ENCODE data around the gene UBA3. TPM values are rescaled to one million over a fixed set of nuclear protein-coding genes. Genes with fewer than 3 reads are reported as not detected.

Gene UBA3
- total and polyA plus RNA-seq, 2 of the 13 experiments (the other 11 are each of a cell fraction or from before 2014, with no cell fraction given), result 40.7 to 49.0 TPM

DNA sequence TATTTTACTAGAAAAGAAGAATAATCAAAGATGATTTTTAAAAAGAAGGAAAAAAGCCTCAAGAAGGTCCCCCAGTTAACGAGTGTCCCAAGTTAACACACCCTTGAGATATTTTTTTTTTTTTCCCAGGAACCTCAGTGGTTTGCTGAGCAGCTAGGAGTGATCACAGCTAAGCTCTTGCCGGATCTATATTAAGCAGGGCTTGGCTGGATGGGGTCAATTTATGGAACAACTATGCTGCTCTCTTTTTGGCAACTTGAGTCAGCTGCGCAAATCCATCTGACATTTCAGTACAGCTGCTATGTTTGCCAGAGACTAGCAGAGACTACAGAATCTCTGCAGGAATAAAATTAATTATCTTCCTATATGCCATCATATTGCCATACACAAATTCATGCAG is 42.2 kb upstream of the UBA3 start, which contains the start of gene LMOD3:
TSS of gene LMOD3 (minus strand) at position 193 of the 400 bp plus-strand sequence. CDS start 209 bp downstream, outside the sequence.
- no peaks in the 10 kb centered on the region for H3K36me3 ChIP-seq (replicated peaks in 1 of 2; ENCODE audit: control insufficient read depth in 1 of 2, insufficient read depth in 2 of 2, low read length in 2 of 2)
- in situ Hi-C loops (cut with HindIII; ENCODE audit: extremely low pct_ligation_motif_present, low pct_unique_long_range_greater_than_20kb) (loop anchor here (25.0 kb wide), 1 partner anchor 540 kb away; no protein-coding TSS in a partner anchor), intact Hi-C loops (cut with micrococcal nuclease; ENCODE audit: unreplicated experiment) (loop anchor here (5.0 kb wide), 1 partner anchor 290 kb away; no protein-coding TSS in a partner anchor)
- no peaks in the 10 kb centered on the region for H3K27me3 ChIP-seq (ENCODE audit: control insufficient read depth in 1 of 2, insufficient read depth in 2 of 2, low read length in 2 of 2)
- FAIRE-seq (no peak), DNase-seq (ENCODE audit: low spot score) (no peak), ATAC-seq (no peak)
- CTCF ChIA-PET (ENCODE audit: low intra/inter-chr PET ratio, low total read pairs), result interaction anchor here (2.4 kb wide), 1 partner anchor 184 kb away, joined by 18 read pairs; no protein-coding TSS in a partner anchor
- H2AFZ ChIP-seq (ENCODE audit: low read length), result no peak within 1 kb of the TSS
- 0 out of 2 replicates have a peak within 1 kb of the TSS, but pooled peaks have one; percentile 19 for H3K4me2 ChIP-seq (ENCODE audit: low read depth, low read length)
- H3K4me1 ChIP-seq (ENCODE audit: insufficient read depth, low read length), result no peaks in the 10 kb centered on the region
- POLR2A ChIA-PET, result no interaction called here
- H4K20me1 ChIP-seq (ENCODE audit: insufficient read depth, low read length), result no peaks in the 10 kb centered on the region
- H3K79me2 ChIP-seq (ENCODE audit: insufficient read depth, low read length), result no peaks in the 10 kb centered on the region
- H3K4me3 ChIP-seq (replicated peaks in 1 of 3; ENCODE audit: insufficient read depth in 1 of 3, low read depth in 2 of 3, low read length in 3 of 3), result no peak within 1 kb of the TSS; a peak in 1 of 6 replicates
- no peak for TF ChIP-seq CBFB (CRISPR knock-in tag; IDR thresholded peaks at IDR 0.05)
- TF ChIP-seq, protein P1, sequence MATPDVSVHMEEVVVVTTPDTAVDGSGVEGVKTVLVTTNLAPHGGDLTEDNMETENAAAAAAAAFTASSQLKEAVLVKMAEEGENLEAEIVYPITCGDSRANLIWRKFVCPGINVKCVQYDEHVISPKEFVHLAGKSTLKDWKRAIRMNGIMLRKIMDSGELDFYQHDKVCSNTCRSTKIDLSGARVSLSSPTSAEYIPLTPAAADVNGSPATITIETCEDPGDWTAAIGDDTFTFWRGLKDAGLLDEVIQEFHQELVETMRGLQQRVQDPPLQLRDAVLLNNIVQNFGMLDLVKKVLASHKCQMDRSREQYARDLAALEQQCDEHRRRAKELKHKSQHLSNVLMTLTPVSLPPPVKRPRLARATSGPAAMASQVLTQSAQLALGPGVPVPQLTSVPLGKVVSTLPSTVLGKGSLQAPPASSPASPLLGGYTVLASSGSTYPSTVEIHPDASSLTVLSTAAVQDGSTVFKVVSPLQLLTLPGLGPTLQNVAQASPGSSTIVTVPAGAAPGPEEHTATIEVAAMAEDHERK (CRISPR knock-in tag; IDR thresholded peaks at IDR 0.05; ENCODE audit: low read depth), result no peak
- TF ChIP-seq, protein P2, sequence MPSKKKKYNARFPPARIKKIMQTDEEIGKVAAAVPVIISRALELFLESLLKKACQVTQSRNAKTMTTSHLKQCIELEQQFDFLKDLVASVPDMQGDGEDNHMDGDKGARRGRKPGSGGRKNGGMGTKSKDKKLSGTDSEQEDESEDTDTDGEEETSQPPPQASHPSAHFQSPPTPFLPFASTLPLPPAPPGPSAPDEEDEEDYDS (CRISPR knock-in tag; IDR thresholded peaks at IDR 0.05), result no peak
- no peak for TF ChIP-seq ZNF724P (CRISPR knock-in tag; IDR thresholded peaks at IDR 0.05; ENCODE audit: borderline replicate concordance)
- TF ChIP-seq, protein P3, sequence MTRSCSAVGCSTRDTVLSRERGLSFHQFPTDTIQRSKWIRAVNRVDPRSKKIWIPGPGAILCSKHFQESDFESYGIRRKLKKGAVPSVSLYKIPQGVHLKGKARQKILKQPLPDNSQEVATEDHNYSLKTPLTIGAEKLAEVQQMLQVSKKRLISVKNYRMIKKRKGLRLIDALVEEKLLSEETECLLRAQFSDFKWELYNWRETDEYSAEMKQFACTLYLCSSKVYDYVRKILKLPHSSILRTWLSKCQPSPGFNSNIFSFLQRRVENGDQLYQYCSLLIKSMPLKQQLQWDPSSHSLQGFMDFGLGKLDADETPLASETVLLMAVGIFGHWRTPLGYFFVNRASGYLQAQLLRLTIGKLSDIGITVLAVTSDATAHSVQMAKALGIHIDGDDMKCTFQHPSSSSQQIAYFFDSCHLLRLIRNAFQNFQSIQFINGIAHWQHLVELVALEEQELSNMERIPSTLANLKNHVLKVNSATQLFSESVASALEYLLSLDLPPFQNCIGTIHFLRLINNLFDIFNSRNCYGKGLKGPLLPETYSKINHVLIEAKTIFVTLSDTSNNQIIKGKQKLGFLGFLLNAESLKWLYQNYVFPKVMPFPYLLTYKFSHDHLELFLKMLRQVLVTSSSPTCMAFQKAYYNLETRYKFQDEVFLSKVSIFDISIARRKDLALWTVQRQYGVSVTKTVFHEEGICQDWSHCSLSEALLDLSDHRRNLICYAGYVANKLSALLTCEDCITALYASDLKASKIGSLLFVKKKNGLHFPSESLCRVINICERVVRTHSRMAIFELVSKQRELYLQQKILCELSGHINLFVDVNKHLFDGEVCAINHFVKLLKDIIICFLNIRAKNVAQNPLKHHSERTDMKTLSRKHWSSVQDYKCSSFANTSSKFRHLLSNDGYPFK (CRISPR knock-in tag; IDR thresholded peaks at IDR 0.05; ENCODE audit: borderline replicate concordance), result no peak
- TF ChIP-seq, protein P4, sequence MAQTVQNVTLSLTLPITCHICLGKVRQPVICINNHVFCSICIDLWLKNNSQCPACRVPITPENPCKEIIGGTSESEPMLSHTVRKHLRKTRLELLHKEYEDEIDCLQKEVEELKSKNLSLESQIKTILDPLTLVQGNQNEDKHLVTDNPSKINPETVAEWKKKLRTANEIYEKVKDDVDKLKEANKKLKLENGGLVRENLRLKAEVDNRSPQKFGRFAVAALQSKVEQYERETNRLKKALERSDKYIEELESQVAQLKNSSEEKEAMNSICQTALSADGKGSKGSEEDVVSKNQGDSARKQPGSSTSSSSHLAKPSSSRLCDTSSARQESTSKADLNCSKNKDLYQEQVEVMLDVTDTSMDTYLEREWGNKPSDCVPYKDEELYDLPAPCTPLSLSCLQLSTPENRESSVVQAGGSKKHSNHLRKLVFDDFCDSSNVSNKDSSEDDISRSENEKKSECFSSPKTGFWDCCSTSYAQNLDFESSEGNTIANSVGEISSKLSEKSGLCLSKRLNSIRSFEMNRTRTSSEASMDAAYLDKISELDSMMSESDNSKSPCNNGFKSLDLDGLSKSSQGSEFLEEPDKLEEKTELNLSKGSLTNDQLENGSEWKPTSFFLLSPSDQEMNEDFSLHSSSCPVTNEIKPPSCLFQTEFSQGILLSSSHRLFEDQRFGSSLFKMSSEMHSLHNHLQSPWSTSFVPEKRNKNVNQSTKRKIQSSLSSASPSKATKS (CRISPR knock-in tag; IDR thresholded peaks at IDR 0.05), result no peak
- TF ChIP-seq KLF11 (CRISPR knock-in tag; IDR thresholded peaks at IDR 0.05), result no peak
- no peak for TF ChIP-seq BHLHE40 (IDR thresholded peaks at IDR 0.05; ENCODE audit: low read length)
- WGBS (ENCODE audit: low lambda C conversion rate), result 32% methylated on average over 3 of the region's 3 CpGs
- BruUV-seq (replicated peaks), result no TSS peak
- H3K9me3 ChIP-seq (ENCODE audit: low read length), result no peaks in the 10 kb centered on the region
- no peak within 1 kb of the TSS for H3K27ac ChIP-seq (ENCODE audit: extremely low read length, insufficient read depth, low read length)
- H3K9ac ChIP-seq (ENCODE audit: insufficient read depth, low read depth, low read length), result no peak within 1 kb of the TSS
